Bronchus fibroblast of lung (primary cell): Measurements from ENCODE around the gene ALKBH5. TPM values are rescaled to one million over a fixed set of nuclear protein-coding genes. Genes with fewer than 3 reads are reported as not detected.

Experiments used
- total RNA-seq: library from RNA; depleted of rRNA; stranded (reverse); fragments of >200 nt; gene quantifications from 2 replicates; pipeline ENCODE4 v1.2.3, GENCODE V29; 2015

Gene ALKBH5
- 76.0 and 79.7 TPM in 2 replicates for total RNA-seq

GRCh38 chr17:18183334-18184142 lies at the start of gene ALKBH5:
TSS of gene ALKBH5 (plus strand) at chr17:18183828. CDS start at chr17:18184244, 416 bp downstream.

DNA sequence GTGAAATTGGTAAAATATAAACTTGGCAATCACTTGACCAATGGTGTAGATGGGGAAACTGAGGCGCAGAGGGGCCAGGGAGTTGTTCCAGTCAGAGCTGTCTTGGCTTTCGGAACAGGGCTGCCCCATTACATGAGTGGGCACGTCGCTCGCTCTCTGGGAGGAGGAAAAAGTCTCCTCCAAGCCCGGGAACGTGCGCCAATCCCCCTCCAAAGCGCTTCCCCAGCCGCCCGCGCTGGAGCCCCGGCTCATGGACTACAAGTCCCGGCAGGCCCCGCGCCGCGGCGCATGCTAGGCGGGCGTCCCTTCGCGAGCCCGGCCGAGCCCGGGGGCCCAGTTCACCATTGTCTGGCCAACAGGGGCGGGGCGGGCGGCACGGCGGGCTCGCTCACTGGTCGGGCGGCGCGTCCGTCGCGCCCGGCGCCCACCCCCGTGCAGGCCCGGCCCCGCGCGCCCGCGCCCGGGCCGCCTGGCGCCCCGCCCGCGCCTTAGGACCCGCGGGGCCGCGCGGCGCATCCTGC lies 41.6 kb downstream of the ALKBH5 start, which contains the start of gene LLGL1:
Gene LLGL1, plus strand, starts transcription at position 515 of the 521 bp plus-strand sequence. CDS start 48 bp downstream, outside the sequence.

DNA sequence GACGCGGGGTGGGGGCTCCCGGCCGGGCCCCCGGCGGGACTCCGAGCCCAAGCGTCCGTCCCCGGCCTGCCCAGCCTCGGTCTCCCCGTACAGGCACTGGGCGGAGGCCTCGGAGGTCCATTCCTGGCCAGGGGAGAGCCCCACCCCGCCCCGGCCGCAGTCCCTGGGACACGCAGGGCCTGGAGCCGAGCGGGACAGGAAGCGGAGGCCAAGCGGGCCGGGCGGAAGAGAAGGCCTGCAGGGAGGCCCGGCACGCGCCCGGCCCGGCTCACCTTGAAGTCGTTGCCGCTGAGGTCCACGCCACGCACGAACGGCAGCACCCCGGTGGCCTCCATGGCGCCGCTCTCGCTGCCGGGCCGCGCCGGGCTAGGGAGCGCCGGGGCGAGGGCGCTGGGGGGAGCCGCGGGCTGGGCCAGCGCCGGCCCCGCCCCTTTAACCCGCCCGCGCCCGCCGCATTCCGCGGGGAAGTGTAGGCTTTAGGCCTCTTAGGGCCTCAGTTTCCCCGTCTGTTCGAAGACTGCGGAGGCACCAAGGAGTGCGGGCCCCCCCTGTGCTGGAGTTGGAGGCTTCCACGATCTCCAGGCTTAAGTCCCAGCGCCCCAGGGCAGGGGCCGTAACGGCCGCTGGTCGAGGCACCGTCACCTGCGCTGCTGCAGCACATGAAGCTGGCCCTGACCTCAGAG lies 74.9 kb downstream of the ALKBH5 start, which contains the start of gene FLII:
Gene FLII, minus strand, starts transcription at position 383 of the 683 bp plus-strand sequence. Its CDS starts 48 bp downstream, at position 335.

Other genes starting within 250 kb of the ALKBH5 start
- 23.9 and 34.2 TPM in 2 replicates for gene TOM1L2, start 211.4 kb upstream of the ALKBH5 start, total RNA-seq
- gene DRC3, start 211.0 kb upstream of the ALKBH5 start, total RNA-seq: 0.50 and 0.59 TPM in 2 replicates
- 9.6 and 14.9 TPM in 2 replicates for gene ATPAF2, start 144.7 kb upstream of the ALKBH5 start, total RNA-seq
- gene GID4, start 144.4 kb upstream of the ALKBH5 start, total RNA-seq: 5.4 and 7.1 TPM in 2 replicates
- 43.0 and 43.7 TPM in 2 replicates for gene DRG2, start 95.9 kb upstream of the ALKBH5 start, total RNA-seq
- 0.59 and 2.4 TPM in 2 replicates for gene MYO15A, start 75.1 kb upstream of the ALKBH5 start, total RNA-seq
- 49.1 and 54.1 TPM in 2 replicates for gene LLGL1, start 41.8 kb downstream of the ALKBH5 start, total RNA-seq
- 248 and 284 TPM in 2 replicates for gene FLII, start 74.9 kb downstream of the ALKBH5 start, total RNA-seq
- gene MIEF2, start 76.8 kb downstream of the ALKBH5 start, total RNA-seq: 17.0 and 19.5 TPM in 2 replicates
- gene TOP3A, start 131.2 kb downstream of the ALKBH5 start, total RNA-seq: 24.2 and 25.9 TPM in 2 replicates
- 6.5 and 7.2 TPM in 2 replicates for gene SMCR8, start 131.5 kb downstream of the ALKBH5 start, total RNA-seq
- gene SHMT1, start 179.7 kb downstream of the ALKBH5 start, total RNA-seq: 32.8 and 40.3 TPM in 2 replicates
- not detected in 2 replicates for gene EVPLL, start 193.9 kb downstream of the ALKBH5 start, total RNA-seq